Peyer's patch (tissue), 4 donors: ENCODE measurements around the gene ATP1A1. TPM values are rescaled to one million over a fixed set of nuclear protein-coding genes. Genes with fewer than 3 reads are reported as not detected.
A peak's percentile ranks its signal among the peaks of the same experiment; 100 is the strongest.

ENCODE experiments used
- DNase-seq, 3 donors: peaks; one replicate each; pipeline ENCODE4 v3.0.0-alpha.2; 2017 to 2019
- H3K27ac ChIP-seq, 4 donors: fragments of 200-600 bp; sonication (generic); one replicate each; pipeline ENCODE4 v1.5.1; 2016 to 2019
- H3K27me3 ChIP-seq, 2 donors: fragments of 200-600 bp; sonication (generic); one replicate each; pipeline ENCODE4 v1.5.1; 2019
- H3K36me3 ChIP-seq, 3 donors: fragments of 200-600 bp; sonication (generic); one replicate each; pipeline ENCODE4 v1.5.1; 2016 to 2019
- H3K4me1 ChIP-seq, 4 donors: fragments of 200-600 bp; sonication (generic); one replicate each; pipeline ENCODE4 v1.5.1; 2016 to 2019
- H3K4me3 ChIP-seq, 4 donors: fragments of 200-600 bp; sonication (generic); 1 replicate in 3 of 4; 2 replicates in 1 of 4; pipeline ENCODE4 v1.5.1; 2016 to 2019; ENCODE audit warnings: mild to moderate bottlenecking in 1 of 4
- H3K9me3 ChIP-seq, 4 donors: fragments of 200-600 bp; sonication (generic); one replicate each; pipeline ENCODE4 v1.5.1; 2016 to 2019; ENCODE audit warnings: mild to moderate bottlenecking in 1 of 4
- POLR2A ChIP-seq, 2 donors: fragments of 450-650 bp; IDR thresholded peaks; one replicate each; pipeline ENCODE4 v1.5.1; 2017; ENCODE audit warnings: antibody characterized with exemption in 2 of 2, mild to moderate bottlenecking in 2 of 2, moderate library complexity in 2 of 2
- total RNA-seq, 4 donors: library from RNA; depleted of rRNA; stranded (reverse); fragments of >200 nt; gene quantifications; one replicate each; pipeline ENCODE4 v1.1.0, GENCODE V29; 2016
- TF ChIP-seq, protein P1 (sequence below), 6 experiments: fragments of 450-650 bp in 4 of 6; fragments of 200-600 bp in 2 of 6; sonication (generic) in 1 of 6; IDR thresholded peaks; one replicate each; pipeline ENCODE4 v1.5.1; 2017 to 2019; ENCODE audit warnings: antibody characterized with exemption in 6 of 6, mild to moderate bottlenecking in 3 of 6, moderate library complexity in 1 of 6

The ATP1A1 gene
- total RNA-seq = 1,000 to 10,000 TPM in 3 of 4 donors, 100 to 1,000 TPM in 1; 229 to 4,700 (median 2,986) TPM

DNA sequence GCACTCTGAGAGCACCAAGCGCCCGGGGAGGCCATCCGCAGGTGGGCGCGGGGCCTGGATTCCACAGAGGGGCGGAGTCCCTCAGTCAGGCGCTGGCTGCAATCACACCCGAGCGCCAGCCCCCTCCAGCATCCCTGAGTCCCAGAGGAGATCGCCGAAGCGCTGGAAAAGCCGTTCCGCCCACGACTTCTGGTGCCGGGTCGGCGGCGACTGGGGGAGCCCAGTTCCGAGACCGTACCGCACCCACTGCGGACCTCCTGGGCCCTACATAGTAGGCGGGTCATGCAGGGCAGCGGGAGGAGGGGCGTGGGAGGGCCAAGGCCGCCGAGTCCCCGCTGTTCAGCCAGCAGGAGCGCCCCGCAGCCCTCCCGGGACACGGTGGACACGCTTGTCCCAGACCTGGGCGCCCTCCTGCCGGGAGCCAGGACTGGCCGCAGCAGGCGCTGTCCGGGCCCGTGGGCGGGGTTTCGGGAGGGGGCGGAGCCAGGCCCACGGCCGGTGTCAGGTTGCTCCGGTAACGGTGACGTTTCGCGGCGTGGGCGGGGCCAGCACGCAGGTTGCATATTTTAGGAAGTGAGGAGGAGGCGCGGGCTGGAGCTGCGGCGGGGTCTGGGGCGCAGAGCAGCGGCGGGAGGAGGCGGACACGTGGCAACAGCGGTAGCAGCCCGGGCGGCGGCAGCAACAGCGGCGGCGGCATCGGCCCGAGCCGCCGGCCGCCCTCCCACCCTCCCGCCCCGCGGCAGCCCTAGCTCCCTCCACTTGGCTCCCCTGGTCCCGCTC, at the start of gene ATP1A1:
Gene ATP1A1 (plus strand): TSS at position 594 of the 780 bp plus-strand sequence. CDS start 268 bp downstream, outside the sequence.
- Histone ChIP-seq H3K9me3 (no peaks in the 10 kb centered on the region), H3K4me1 (peaks cover 0 to 26% (median 8%) of the 10 kb centered on the region in 4 donors), H3K4me3 (peak within 1 kb of the TSS; percentile 90 to 98 (median 92)), H3K36me3 (no peaks in the 10 kb centered on the region), H3K27ac (peak within 1 kb of the TSS; percentile 95 to 99 (median 99)), H3K27me3 (no peaks in the 10 kb centered on the region)
- DNase-seq = peak; percentile 99 to 100 (median 100)
- peak; percentile 94 to 98 for TF ChIP-seq POLR2A (IDR thresholded peaks at IDR 0.05)
- TF ChIP-seq, protein P1, sequence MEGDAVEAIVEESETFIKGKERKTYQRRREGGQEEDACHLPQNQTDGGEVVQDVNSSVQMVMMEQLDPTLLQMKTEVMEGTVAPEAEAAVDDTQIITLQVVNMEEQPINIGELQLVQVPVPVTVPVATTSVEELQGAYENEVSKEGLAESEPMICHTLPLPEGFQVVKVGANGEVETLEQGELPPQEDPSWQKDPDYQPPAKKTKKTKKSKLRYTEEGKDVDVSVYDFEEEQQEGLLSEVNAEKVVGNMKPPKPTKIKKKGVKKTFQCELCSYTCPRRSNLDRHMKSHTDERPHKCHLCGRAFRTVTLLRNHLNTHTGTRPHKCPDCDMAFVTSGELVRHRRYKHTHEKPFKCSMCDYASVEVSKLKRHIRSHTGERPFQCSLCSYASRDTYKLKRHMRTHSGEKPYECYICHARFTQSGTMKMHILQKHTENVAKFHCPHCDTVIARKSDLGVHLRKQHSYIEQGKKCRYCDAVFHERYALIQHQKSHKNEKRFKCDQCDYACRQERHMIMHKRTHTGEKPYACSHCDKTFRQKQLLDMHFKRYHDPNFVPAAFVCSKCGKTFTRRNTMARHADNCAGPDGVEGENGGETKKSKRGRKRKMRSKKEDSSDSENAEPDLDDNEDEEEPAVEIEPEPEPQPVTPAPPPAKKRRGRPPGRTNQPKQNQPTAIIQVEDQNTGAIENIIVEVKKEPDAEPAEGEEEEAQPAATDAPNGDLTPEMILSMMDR (IDR thresholded peaks at IDR 0.05) = peak in 3 of 6 experiments; percentile 22 to 45 (median 36)

DNA sequence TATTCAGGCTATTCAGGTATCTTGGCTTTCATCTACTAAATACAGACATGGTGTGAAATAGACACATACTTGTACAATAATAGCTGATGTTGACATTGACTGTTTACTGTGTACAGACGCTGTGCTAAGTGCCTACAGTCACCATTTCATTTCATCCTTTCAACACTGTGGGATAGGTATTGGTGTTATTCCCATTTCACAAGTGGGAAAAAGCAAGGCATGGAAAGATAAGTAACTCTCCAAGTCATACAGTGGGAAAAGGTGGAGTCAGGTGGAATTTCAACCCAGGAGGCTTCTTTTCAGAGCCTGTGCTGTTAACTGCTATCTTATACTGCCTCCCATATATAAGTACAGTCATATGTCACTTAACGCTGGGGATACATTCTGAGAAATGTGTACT, 49.6 kb upstream of the ATP1A1 start:
- Histone ChIP-seq H3K27me3 (no peaks in the 10 kb centered on the region), H3K36me3 (no peaks in the 10 kb centered on the region), H3K4me3 (no peak overlapping the region), H3K27ac (peak overlapping the region in 3 of 4 donors; percentile 58 to 75 (median 71)), H3K4me1 (peaks cover 0 to 34% (median 12%) of the 10 kb centered on the region in 4 donors), H3K9me3 (no peaks in the 10 kb centered on the region)
- DNase-seq = no peak
- TF ChIP-seq, protein P1 (IDR thresholded peaks at IDR 0.05) = no peak
- TF ChIP-seq POLR2A (IDR thresholded peaks at IDR 0.05) = peak in 1 of 2 donors; percentile 16

DNA sequence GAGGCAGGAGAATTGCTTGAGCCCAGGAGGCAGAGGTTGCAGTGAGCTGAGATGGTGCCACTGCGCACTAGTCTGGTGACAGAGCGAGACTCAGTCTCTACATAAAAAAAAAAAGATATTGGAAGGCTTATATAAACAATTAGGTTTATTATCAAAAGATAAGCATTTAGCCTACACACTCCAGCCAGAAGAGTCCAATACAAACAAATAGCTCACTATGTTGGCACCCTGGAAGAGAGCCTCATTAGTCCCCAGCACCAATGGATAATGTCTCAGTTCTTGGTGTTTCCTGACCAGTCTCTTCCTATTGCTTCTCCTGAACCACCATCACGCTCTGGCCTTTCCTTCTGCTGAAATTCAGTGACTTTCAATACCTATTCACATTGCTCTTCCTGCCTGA, 48.6 kb upstream of the ATP1A1 start:
- no peaks in the 10 kb centered on the region for H3K36me3 ChIP-seq
- H3K27ac ChIP-seq = peak overlapping the region in 3 of 4 donors; percentile 58 to 71 (median 60)
- H3K9me3 ChIP-seq = no peaks in the 10 kb centered on the region
- peaks cover 0 to 34% (median 12%) of the 10 kb centered on the region in 4 donors for H3K4me1 ChIP-seq
- no peak overlapping the region for H3K4me3 ChIP-seq
- no peak for DNase-seq
- TF ChIP-seq, protein P1 (IDR thresholded peaks at IDR 0.05) = no peak
- TF ChIP-seq POLR2A (IDR thresholded peaks at IDR 0.05) = no peak
- H3K27me3 ChIP-seq = no peaks in the 10 kb centered on the region

DNA sequence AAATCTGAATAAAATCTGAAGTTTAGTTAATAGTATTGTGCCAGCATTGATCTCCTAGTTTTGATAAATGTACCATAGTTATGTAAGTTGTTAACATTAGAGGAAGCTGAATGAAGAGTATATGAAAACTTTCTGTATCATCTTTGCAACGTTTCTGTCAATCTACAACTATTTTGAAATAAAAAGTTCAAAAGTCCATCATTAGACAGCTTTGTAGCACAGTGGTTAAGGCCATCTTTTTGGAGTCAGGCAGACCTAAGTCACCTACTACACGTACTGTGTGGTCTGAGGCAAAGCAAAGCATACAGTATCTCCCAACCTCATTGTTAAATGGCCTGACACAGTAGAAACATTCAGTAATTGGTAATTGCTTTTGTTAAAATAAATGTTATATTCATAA, 47.9 kb upstream of the ATP1A1 start:
- no peak for TF ChIP-seq POLR2A (IDR thresholded peaks at IDR 0.05)
- TF ChIP-seq, protein P1 (IDR thresholded peaks at IDR 0.05) = no peak
- Histone ChIP-seq H3K4me3 (no peak overlapping the region), H3K27ac (peak overlapping the region in 3 of 4 donors; percentile 58 to 71 (median 60)), H3K9me3 (no peaks in the 10 kb centered on the region), H3K36me3 (no peaks in the 10 kb centered on the region), H3K4me1 (peaks cover 0 to 34% (median 12%) of the 10 kb centered on the region in 4 donors), H3K27me3 (no peaks in the 10 kb centered on the region)
- DNase-seq = no peak

DNA sequence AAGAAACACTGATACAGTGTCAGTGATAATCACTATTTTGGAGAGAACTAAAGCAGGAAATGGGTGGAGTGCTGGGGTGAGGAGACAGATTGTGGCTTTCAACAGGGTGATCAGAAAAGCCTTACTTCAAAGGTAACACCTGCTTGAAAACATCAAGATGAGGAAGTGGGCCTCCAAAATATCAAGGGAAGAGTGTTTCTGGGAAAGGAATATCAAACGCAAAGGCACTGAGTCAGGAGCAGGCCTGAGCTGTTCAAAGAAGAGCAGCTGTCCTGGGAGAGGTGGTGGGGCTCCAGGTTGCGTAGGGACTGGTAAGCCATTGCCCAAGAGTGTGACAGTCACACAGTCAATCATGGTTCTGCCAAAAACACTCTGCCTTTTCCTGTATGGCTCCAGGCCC, 47.1 kb upstream of the ATP1A1 start:
- Histone ChIP-seq H3K27me3 (no peaks in the 10 kb centered on the region), H3K36me3 (no peaks in the 10 kb centered on the region), H3K4me1 (peaks cover 0 to 31% (median 12%) of the 10 kb centered on the region in 4 donors), H3K27ac (peak overlapping the region; percentile 23 to 71 (median 57)), H3K4me3 (no peak overlapping the region), H3K9me3 (no peaks in the 10 kb centered on the region)
- DNase-seq = no peak
- no peak for TF ChIP-seq POLR2A (IDR thresholded peaks at IDR 0.05)
- TF ChIP-seq, protein P1 (IDR thresholded peaks at IDR 0.05) = no peak
